HepG2 (cell line): ENCODE measurements around the gene NOSIP. TPM values are rescaled to one million over a fixed set of nuclear protein-coding genes. Genes with fewer than 3 reads are reported as not detected.

Experiments
- RBFOX2 ChIP-seq: fragments of 200-400 bp; formaldehyde crosslinking; IDR thresholded peaks from 2 replicates; pipeline ENCODE4 v1.6.1; 2017; ENCODE audit warnings: low read depth, mild to moderate bottlenecking, low read length
- SOX5 ChIP-seq: IDR thresholded peaks from 2 replicates; pipeline ENCODE4 v1.6.1; 2016; ENCODE audit warnings: borderline replicate concordance
- SP2 ChIP-seq: sonication (generic); formaldehyde crosslinking; IDR thresholded peaks from 2 replicates; pipeline ENCODE4 v1.5.1; 2020; ENCODE audit warnings: mild to moderate bottlenecking, missing genetic modification reagents
- TBL1XR1 ChIP-seq: fragments of 150-350 bp; IDR thresholded peaks from 2 replicates; pipeline ENCODE4 v1.6.1; 2014; ENCODE audit warnings: borderline replicate concordance, low read length; ENCODE audit not compliant: partially characterized antibody
- THRA ChIP-seq: sonication (generic); formaldehyde crosslinking; IDR thresholded peaks from 2 replicates; pipeline ENCODE4 v1.4.0; 2020; ENCODE audit warnings: missing genetic modification reagents, borderline replicate concordance
- ZNF660 ChIP-seq: sonication (generic); formaldehyde crosslinking; IDR thresholded peaks from 2 replicates; pipeline ENCODE4 v1.5.1; 2020; ENCODE audit warnings: mild to moderate bottlenecking, low read depth, missing genetic modification reagents, borderline replicate concordance
- ZNF670 ChIP-seq: sonication (generic); formaldehyde crosslinking; IDR thresholded peaks from 2 replicates; pipeline ENCODE4 v1.8.0; 2022; ENCODE audit warnings: mild to moderate bottlenecking, missing genetic modification reagents, borderline replicate concordance
- ZNF83 ChIP-seq: sonication (generic); formaldehyde crosslinking; IDR thresholded peaks from 2 replicates; pipeline ENCODE4 v1.4.0; 2020; ENCODE audit warnings: missing genetic modification reagents, mild to moderate bottlenecking, borderline replicate concordance
- polyA plus RNA-seq, 8 experiments: library from polyadenylated mRNA; depleted of rRNA in 3 of 8; stranded (reverse) in 7 of 8; unstranded in 1 of 8; fragments of >200 nt; fragmentation: Illumina TruSeq in 4 of 8; extraction: Trizol in 4 of 8; gene quantifications; 2 replicates each; pipeline versions ENCODE4 v1.2.1 to v1.2.3, GENCODE V29; 2011 to 2016; ENCODE audit warnings: low read depth in 4 of 8, missing spikeins in 1 of 8, mixed read lengths in 1 of 8; ENCODE audit not compliant: insufficient read depth in 1 of 8
- total RNA-seq, 5 experiments: library from RNA; depleted of rRNA; stranded (reverse); fragments of >200 nt; fragmentation: Illumina TruSeq; extraction: Trizol; gene quantifications; 2 replicates each; pipeline ENCODE4 v1.2.3, GENCODE V29; 2016; ENCODE audit warnings: low read depth in 1 of 5
- TF ChIP-seq, protein P1 (sequence below): sonication (generic); formaldehyde crosslinking; IDR thresholded peaks from 2 replicates; pipeline ENCODE4 v1.4.0; 2020; ENCODE audit warnings: missing genetic modification reagents, borderline replicate concordance
- TF ChIP-seq, protein P2 (sequence below): IDR thresholded peaks from 2 replicates; pipeline ENCODE4 v1.6.1; 2016; ENCODE audit warnings: missing genetic modification reagents, missing compliant biosample characterization
- TF ChIP-seq, protein P3 (sequence below): sonication (generic); formaldehyde crosslinking; conservative IDR thresholded peaks from 2 replicates; pipeline ENCODE4 v1.4.0; 2020; ENCODE audit warnings: missing genetic modification reagents

NOSIP gene
- total and polyA plus RNA-seq, 2 of the 13 experiments (the other 11 are each of a cell fraction or from before 2014, with no cell fraction given): 54.3 to 78.0 TPM

GRCh38 chr19:49590071-49590970 lies 10.0 kb upstream of the NOSIP start (continued):
- TF ChIP-seq, protein P1, sequence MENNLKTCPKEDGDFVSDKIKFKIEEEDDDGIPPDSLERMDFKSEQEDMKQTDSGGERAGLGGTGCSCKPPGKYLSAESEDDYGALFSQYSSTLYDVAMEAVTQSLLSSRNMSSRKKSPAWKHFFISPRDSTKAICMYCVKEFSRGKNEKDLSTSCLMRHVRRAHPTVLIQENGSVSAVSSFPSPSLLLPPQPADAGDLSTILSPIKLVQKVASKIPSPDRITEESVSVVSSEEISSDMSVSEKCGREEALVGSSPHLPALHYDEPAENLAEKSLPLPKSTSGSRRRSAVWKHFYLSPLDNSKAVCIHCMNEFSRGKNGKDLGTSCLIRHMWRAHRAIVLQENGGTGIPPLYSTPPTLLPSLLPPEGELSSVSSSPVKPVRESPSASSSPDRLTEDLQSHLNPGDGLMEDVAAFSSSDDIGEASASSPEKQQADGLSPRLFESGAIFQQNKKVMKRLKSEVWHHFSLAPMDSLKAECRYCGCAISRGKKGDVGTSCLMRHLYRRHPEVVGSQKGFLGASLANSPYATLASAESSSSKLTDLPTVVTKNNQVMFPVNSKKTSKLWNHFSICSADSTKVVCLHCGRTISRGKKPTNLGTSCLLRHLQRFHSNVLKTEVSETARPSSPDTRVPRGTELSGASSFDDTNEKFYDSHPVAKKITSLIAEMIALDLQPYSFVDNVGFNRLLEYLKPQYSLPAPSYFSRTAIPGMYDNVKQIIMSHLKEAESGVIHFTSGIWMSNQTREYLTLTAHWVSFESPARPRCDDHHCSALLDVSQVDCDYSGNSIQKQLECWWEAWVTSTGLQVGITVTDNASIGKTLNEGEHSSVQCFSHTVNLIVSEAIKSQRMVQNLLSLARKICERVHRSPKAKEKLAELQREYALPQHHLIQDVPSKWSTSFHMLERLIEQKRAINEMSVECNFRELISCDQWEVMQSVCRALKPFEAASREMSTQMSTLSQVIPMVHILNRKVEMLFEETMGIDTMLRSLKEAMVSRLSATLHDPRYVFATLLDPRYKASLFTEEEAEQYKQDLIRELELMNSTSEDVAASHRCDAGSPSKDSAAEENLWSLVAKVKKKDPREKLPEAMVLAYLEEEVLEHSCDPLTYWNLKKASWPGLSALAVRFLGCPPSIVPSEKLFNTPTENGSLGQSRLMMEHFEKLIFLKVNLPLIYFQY (CRISPR knock-in tag): no peak
- TF ChIP-seq THRA (peak; percentile 47; the same call in 1 of the 2 replicates), ZNF660 (CRISPR knock-in tag) (no peak), ZNF670 (0 out of 2 replicates have a peak, but pooled peaks have one; percentile 44), ZNF83 (CRISPR knock-in tag) (no peak), SP2 (CRISPR knock-in tag) (no peak), TBL1XR1 (no peak), RBFOX2 (peak; percentile 83), SOX5 (CRISPR knock-in tag) (no peak)
- TF ChIP-seq, protein P2, sequence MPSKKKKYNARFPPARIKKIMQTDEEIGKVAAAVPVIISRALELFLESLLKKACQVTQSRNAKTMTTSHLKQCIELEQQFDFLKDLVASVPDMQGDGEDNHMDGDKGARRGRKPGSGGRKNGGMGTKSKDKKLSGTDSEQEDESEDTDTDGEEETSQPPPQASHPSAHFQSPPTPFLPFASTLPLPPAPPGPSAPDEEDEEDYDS (CRISPR knock-in tag): peak; percentile 98
- TF ChIP-seq, protein P3, sequence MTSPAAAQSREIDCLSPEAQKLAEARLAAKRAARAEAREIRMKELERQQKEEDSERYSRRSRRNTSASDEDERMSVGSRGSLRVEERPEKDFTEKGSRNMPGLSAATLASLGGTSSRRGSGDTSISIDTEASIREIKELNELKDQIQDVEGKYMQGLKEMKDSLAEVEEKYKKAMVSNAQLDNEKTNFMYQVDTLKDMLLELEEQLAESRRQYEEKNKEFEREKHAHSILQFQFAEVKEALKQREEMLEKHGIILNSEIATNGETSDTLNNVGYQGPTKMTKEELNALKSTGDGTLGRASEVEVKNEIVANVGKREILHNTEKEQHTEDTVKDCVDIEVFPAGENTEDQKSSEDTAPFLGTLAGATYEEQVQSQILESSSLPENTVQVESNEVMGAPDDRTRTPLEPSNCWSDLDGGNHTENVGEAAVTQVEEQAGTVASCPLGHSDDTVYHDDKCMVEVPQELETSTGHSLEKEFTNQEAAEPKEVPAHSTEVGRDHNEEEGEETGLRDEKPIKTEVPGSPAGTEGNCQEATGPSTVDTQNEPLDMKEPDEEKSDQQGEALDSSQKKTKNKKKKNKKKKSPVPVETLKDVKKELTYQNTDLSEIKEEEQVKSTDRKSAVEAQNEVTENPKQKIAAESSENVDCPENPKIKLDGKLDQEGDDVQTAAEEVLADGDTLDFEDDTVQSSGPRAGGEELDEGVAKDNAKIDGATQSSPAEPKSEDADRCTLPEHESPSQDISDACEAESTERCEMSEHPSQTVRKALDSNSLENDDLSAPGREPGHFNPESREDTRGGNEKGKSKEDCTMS (CRISPR knock-in tag): no peak
